Measurements from ENCODE around the gene GAK. TPM values are rescaled to one million over a fixed set of nuclear protein-coding genes. Genes with fewer than 3 reads are reported as not detected.

Gene GAK
- total and polyA plus RNA-seq, 2 experiments from 2014 or later = 87.1 to 88.4 TPM

- H3K27ac ChIP-seq = no peak overlapping the region
- no peaks in the 10 kb centered on the region for H3K36me3 ChIP-seq (replicated peaks; ENCODE audit: insufficient read depth, low read depth)
- H3K4me1 ChIP-seq (ENCODE audit: insufficient read depth) = no peaks in the 10 kb centered on the region
- 91% methylated on average over 13 of the region's 13 CpGs for WGBS (ENCODE audit: low lambda C conversion rate, missing lambda C conversion rate)
- H3K4me2 ChIP-seq = no peak overlapping the region
- H3K9me3 ChIP-seq (ENCODE audit: low read depth) = no peaks in the 10 kb centered on the region
- DNase-seq (ENCODE audit: low spot score) = no peak
- H3K27me3 ChIP-seq = peaks cover 4% of the 10 kb centered on the region
- H3K4me3 ChIP-seq = no peak overlapping the region
- no peaks in the 10 kb centered on the region for H3K79me2 ChIP-seq
- no peak overlapping the region for H2AFZ ChIP-seq
- TF ChIP-seq CTCF (IDR thresholded peaks at IDR 0.05; ENCODE audit: poor library complexity) (no peak), EZH2phosphoT487 (IDR thresholded peaks at IDR 0.05; ENCODE audit: low read depth, severe bottlenecking, unreplicated experiment) (no peak), EZH2 (IDR thresholded peaks at IDR 0.05; ENCODE audit: borderline replicate concordance) (no peak)
- H4K20me1 ChIP-seq (ENCODE audit: insufficient read depth, poor library complexity, severe bottlenecking) = no peaks in the 10 kb centered on the region
- no peaks in the 10 kb centered on the region for H3K9me2 ChIP-seq (replicated peaks; ENCODE audit: insufficient read depth)
These were observed 130.5 kb downstream of the GAK start for GRCh38 chr4:801436-802124.

Other genes starting within 250 kb of the GAK start
- gene SLC49A3, start 243.2 kb downstream of the GAK start, total RNA-seq = 8.5 and 12.2 TPM in 2 replicates
- gene SLC49A3, start 243.2 kb downstream of the GAK start, polyA plus RNA-seq = 12.8 and 19.8 TPM in 2 replicates
- 43.5 and 43.9 TPM in 2 replicates for gene PCGF3, start 226.5 kb downstream of the GAK start, total RNA-seq
- 21.5 and 21.8 TPM in 2 replicates for gene PCGF3, start 226.5 kb downstream of the GAK start, polyA plus RNA-seq
- 0.16 and 0.30 TPM in 2 replicates for gene CPLX1, start 106.2 kb downstream of the GAK start, total RNA-seq
- gene CPLX1, start 106.2 kb downstream of the GAK start, polyA plus RNA-seq = 1.6 and 2.0 TPM in 2 replicates
- 14.8 and 15.5 TPM in 2 replicates for gene TMEM175, start 144 bp upstream of the GAK start, total RNA-seq
- 31.4 and 49.7 TPM in 2 replicates for gene TMEM175, start 144 bp upstream of the GAK start, polyA plus RNA-seq
- 13.8 and 17.4 TPM in 2 replicates for gene DGKQ, start 41.3 kb upstream of the GAK start, total RNA-seq
- gene DGKQ, start 41.3 kb upstream of the GAK start, polyA plus RNA-seq = 20.7 and 21.1 TPM in 2 replicates
- 13.1 and 15.5 TPM in 2 replicates for gene IDUA, start 54.7 kb upstream of the GAK start, total RNA-seq
- gene IDUA, start 54.7 kb upstream of the GAK start, polyA plus RNA-seq = 82.6 and 103 TPM in 2 replicates
- gene SLC26A1, start 61.1 kb upstream of the GAK start, total RNA-seq = 11.9 and 12.6 TPM in 2 replicates
- gene SLC26A1, start 61.1 kb upstream of the GAK start, polyA plus RNA-seq = 9.0 and 9.1 TPM in 2 replicates
- 23.1 and 28.1 TPM in 2 replicates for gene FGFRL1, start 79.3 kb upstream of the GAK start, total RNA-seq
- 27.8 and 34.0 TPM in 2 replicates for gene FGFRL1, start 79.3 kb upstream of the GAK start, polyA plus RNA-seq
- gene RNF212, start 181.2 kb upstream of the GAK start, total RNA-seq = 3.0 and 10.4 TPM in 2 replicates
- 8.4 and 12.0 TPM in 2 replicates for gene RNF212, start 181.2 kb upstream of the GAK start, polyA plus RNA-seq
- gene SPON2, start 240.3 kb upstream of the GAK start, total RNA-seq = 308 and 403 TPM in 2 replicates
- gene SPON2, start 240.3 kb upstream of the GAK start, polyA plus RNA-seq = 1,210 and 1,380 TPM in 2 replicates

All from hepatocyte (in vitro differentiated cells).